ENCODE data around the gene ARHGEF10L.

ARHGEF10L gene

DNA sequence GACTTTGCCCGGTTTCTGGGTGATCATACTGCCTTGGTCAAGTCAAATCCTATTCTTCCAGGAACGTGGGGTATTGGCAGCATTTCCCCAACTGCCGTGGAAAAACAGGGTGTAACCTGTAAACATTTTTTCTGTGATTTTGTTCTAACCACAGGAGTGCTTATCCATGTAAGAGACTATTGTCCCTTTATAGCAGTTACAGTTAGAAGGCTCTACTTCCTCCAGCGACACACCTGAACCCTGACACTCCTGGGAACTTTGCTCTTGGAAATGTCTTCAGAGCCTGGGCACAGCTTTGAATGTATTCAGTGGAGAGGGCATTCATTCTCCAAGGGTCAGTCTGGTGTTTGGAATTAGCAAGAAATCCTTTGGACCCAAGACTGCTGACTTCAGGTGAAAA is 26.4 kb upstream of the ARHGEF10L start (continued):
- TF ChIP-seq, protein P1, sequence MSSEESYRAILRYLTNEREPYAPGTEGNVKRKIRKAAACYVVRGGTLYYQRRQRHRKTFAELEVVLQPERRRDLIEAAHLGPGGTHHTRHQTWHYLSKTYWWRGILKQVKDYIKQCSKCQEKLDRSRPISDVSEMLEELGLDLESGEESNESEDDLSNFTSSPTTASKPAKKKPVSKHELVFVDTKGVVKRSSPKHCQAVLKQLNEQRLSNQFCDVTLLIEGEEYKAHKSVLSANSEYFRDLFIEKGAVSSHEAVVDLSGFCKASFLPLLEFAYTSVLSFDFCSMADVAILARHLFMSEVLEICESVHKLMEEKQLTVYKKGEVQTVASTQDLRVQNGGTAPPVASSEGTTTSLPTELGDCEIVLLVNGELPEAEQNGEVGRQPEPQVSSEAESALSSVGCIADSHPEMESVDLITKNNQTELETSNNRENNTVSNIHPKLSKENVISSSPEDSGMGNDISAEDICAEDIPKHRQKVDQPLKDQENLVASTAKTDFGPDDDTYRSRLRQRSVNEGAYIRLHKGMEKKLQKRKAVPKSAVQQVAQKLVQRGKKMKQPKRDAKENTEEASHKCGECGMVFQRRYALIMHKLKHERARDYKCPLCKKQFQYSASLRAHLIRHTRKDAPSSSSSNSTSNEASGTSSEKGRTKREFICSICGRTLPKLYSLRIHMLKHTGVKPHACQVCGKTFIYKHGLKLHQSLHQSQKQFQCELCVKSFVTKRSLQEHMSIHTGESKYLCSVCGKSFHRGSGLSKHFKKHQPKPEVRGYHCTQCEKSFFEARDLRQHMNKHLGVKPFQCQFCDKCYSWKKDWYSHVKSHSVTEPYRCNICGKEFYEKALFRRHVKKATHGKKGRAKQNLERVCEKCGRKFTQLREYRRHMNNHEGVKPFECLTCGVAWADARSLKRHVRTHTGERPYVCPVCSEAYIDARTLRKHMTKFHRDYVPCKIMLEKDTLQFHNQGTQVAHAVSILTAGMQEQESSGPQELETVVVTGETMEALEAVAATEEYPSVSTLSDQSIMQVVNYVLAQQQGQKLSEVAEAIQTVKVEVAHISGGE (tag by site-specific recombination; conservative IDR thresholded peaks at IDR 0.05; ENCODE audit: low read depth), result no peak
- TF ChIP-seq, protein P2, sequence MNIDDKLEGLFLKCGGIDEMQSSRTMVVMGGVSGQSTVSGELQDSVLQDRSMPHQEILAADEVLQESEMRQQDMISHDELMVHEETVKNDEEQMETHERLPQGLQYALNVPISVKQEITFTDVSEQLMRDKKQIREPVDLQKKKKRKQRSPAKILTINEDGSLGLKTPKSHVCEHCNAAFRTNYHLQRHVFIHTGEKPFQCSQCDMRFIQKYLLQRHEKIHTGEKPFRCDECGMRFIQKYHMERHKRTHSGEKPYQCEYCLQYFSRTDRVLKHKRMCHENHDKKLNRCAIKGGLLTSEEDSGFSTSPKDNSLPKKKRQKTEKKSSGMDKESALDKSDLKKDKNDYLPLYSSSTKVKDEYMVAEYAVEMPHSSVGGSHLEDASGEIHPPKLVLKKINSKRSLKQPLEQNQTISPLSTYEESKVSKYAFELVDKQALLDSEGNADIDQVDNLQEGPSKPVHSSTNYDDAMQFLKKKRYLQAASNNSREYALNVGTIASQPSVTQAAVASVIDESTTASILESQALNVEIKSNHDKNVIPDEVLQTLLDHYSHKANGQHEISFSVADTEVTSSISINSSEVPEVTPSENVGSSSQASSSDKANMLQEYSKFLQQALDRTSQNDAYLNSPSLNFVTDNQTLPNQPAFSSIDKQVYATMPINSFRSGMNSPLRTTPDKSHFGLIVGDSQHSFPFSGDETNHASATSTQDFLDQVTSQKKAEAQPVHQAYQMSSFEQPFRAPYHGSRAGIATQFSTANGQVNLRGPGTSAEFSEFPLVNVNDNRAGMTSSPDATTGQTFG (tag by site-specific recombination; IDR thresholded peaks at IDR 0.05; ENCODE audit: borderline replicate concordance), result no peak
- TF ChIP-seq HOXD13 (CRISPR knock-in tag; IDR thresholded peaks at IDR 0.05; ENCODE audit: borderline replicate concordance), result no peak
- no peak for TF ChIP-seq ZNF404 (tag by site-specific recombination; IDR thresholded peaks at IDR 0.05)
- no peak for TF ChIP-seq ZNF621 (tag by site-specific recombination; IDR thresholded peaks at IDR 0.05)

DNA sequence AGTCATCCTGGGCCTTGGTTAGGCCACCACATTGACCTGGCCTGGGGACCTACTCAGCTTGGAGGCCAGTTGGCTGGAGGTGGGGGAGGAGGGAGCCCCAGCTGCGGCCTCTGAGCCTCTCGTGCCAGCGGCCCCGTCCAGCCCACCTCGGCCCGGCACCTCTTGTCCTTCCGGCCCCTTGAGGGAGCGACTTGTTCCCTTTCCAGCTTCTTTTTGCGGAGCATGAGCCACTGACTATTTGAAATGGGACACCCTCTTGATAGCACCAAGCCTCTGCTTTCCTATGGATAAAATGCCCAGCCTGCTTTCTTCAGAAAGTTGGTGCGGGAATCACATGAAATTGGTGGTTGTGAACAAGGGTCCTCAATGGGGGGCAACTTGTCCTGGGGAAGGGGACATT is 24.7 kb upstream of the ARHGEF10L start:
- Histone ChIP-seq H3K9me3 (ENCODE audit: control insufficient read depth, insufficient read depth, low read depth, low read length) (no peaks in the 10 kb centered on the region), H3K4me1 (ENCODE audit: control insufficient read depth, insufficient read depth, low read length) (no peaks in the 10 kb centered on the region), H3K4me3 (ENCODE audit: low read depth, low read length) (no peak overlapping the region), H3K27ac (ENCODE audit: extremely low read depth, low read depth, low read length) (no peak overlapping the region), H3K36me3 (ENCODE audit: control insufficient read depth in 2 of 2, insufficient read depth in 1 of 2, low read length in 2 of 2) (no peaks in the 10 kb centered on the region)
- ChIA-PET POLR2A (interaction anchor here (0.5 kb wide), 1 partner anchor 1006 kb away, joined by 3 read pairs; no protein-coding TSS in a partner anchor), CTCF (interaction anchor here (0.7 kb wide), 1 partner anchor 32 kb away, joined by 3 read pairs; no protein-coding TSS in a partner anchor)
- TF ChIP-seq ZNF660 (tag by site-specific recombination; IDR thresholded peaks at IDR 0.05) (no peak), REPIN1 (tag by site-specific recombination; IDR thresholded peaks at IDR 0.05; ENCODE audit: low read depth) (no peak), ZNF677 (tag by site-specific recombination; IDR thresholded peaks at IDR 0.05) (no peak), ZNF169 (tag by site-specific recombination; IDR thresholded peaks at IDR 0.05) (no peak), YY2 (tag by site-specific recombination; IDR thresholded peaks at IDR 0.05) (no peak), PRDM1 (tag by site-specific recombination; IDR thresholded peaks at IDR 0.05) (no peak), GLI4 (tag by site-specific recombination; IDR thresholded peaks at IDR 0.05) (no peak), ZNF529 (tag by site-specific recombination; IDR thresholded peaks at IDR 0.05; ENCODE audit: insufficient replicate concordance) (no peak), KLF1 (tag by site-specific recombination; IDR thresholded peaks at IDR 0.05) (no peak), ZNF571 (tag by site-specific recombination; IDR thresholded peaks at IDR 0.05) (no peak), ZNF48 (tag by site-specific recombination; IDR thresholded peaks at IDR 0.05) (no peak)
- TF ChIP-seq, protein P3, sequence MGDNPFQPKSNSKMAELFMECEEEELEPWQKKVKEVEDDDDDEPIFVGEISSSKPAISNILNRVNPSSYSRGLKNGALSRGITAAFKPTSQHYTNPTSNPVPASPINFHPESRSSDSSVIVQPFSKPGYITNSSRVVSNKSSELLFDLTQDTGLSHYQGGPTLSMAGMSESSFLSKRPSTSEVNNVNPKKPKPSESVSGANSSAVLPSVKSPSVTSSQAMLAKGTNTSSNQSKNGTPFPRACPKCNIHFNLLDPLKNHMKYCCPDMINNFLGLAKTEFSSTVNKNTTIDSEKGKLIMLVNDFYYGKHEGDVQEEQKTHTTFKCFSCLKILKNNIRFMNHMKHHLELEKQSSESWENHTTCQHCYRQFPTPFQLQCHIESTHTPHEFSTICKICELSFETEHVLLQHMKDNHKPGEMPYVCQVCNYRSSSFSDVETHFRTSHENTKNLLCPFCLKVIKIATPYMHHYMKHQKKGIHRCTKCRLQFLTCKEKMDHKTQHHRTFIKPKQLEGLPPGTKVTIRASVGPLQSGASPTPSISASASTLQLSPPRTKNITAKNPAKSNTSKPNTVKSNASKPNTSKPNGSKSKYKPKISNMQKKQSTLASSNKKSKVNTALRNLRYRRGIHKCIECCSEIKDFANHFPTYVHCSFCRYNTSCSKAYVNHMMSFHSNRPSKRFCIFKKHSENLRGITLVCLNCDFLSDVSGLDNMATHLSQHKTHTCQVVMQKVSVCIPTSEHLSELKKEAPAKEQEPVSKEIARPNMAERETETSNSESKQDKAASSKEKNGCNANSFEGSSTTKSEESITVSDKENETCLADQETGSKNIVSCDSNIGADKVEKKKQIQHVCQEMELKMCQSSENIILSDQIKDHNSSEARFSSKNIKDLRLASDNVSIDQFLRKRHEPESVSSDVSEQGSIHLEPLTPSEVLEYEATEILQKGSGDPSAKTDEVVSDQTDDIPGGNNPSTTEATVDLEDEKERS (tag by site-specific recombination; IDR thresholded peaks at IDR 0.05), result no peak
- TF ChIP-seq, protein P4, sequence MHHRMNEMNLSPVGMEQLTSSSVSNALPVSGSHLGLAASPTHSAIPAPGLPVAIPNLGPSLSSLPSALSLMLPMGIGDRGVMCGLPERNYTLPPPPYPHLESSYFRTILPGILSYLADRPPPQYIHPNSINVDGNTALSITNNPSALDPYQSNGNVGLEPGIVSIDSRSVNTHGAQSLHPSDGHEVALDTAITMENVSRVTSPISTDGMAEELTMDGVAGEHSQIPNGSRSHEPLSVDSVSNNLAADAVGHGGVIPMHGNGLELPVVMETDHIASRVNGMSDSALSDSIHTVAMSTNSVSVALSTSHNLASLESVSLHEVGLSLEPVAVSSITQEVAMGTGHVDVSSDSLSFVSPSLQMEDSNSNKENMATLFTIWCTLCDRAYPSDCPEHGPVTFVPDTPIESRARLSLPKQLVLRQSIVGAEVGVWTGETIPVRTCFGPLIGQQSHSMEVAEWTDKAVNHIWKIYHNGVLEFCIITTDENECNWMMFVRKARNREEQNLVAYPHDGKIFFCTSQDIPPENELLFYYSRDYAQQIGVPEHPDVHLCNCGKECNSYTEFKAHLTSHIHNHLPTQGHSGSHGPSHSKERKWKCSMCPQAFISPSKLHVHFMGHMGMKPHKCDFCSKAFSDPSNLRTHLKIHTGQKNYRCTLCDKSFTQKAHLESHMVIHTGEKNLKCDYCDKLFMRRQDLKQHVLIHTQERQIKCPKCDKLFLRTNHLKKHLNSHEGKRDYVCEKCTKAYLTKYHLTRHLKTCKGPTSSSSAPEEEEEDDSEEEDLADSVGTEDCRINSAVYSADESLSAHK (tag by site-specific recombination; IDR thresholded peaks at IDR 0.05), result no peak
- TF ChIP-seq, protein P5, sequence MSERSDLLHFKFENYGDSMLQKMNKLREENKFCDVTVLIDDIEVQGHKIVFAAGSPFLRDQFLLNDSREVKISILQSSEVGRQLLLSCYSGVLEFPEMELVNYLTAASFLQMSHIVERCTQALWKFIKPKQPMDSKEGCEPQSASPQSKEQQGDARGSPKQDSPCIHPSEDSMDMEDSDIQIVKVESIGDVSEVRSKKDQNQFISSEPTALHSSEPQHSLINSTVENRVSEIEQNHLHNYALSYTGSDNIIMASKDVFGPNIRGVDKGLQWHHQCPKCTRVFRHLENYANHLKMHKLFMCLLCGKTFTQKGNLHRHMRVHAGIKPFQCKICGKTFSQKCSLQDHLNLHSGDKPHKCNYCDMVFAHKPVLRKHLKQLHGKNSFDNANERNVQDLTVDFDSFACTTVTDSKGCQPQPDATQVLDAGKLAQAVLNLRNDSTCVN (tag by site-specific recombination; optimal IDR thresholded peaks at IDR 0.05), result no peak
